HG03039 (cell line): ENCODE measurements around the gene CCDC159.

Experiments
- ATAC-seq: cut with Tn5 transposase; IDR thresholded peaks from one replicate; pipeline ENCODE4 v1.9.1; 2021; ENCODE audit warnings: mild to moderate bottlenecking, moderate library complexity; ENCODE audit not compliant: unreplicated experiment

Gene CCDC159

DNA sequence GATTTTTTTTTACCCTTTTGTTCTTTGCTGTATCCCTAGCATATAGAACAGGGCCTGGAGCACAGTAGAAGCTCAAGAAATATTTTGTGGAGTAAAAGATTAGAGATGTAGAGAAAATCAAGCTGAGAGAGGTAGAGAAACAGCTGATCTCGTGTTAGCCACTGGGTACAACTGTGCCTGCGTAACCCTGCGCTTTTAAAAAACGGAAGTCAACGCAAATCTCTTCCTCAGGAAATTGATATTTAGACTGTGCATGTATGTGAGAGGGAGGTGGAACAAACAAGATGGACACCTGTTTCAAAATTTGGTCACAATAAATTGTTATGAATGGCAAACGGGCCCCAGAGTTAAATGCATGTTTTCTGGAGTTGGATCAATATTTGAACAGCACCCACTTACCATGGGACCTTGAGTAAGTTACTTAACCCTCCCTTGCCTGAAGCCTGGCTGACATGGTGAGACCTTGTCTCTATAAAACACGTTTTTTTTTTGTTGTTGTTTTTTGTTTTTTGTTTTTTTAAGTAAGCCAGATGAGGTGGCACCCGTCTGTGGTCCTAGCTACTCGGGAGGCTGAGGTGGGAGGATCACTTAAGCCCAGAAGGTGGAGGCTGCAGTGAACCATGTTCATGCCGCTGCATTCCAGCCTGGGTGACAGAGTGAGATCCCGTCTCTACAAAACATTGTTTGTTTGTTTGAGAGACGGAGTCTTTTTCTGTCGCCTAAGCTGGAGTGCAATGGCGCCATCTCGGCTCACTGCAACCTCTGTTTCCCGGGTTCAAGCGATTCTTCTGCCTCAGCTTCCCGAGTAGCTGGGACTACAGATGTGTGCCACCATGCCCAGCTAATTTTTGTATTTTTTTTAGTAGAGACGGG lies 41.1 kb downstream of the CCDC159 start:
- no peak for ATAC-seq

GRCh38 chr19:11390359-11390758 lies 44.0 kb downstream of the CCDC159 start:
- no peak for ATAC-seq

GRCh38 chr19:11390933-11391680 lies 44.8 kb downstream of the CCDC159 start:
- no peak for ATAC-seq

DNA sequence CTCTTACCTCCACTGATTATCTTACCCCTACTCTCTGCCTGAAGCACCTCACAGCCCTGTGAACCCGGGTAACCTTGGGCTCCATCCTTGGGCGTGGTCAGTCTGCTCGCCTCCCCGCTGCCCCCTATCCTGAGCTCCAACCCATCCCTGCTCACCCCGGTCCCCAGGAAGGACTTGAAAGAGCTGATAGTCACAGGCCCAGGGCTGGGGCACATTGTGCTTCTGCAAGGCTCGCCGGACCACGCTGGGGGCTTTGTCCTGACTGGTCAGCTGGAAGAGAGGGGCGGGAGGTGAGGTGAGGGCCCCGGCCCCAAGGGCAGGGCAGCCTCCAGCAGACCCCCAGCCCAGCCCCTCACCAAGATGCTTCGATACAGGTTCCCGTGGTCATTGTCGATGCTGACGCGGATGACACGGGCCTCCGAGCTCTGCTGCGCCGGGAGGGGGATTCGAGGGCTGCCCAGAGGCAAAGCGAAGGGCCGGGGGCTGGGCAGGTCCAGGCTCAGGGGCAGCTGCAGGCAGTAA lies 50.8 kb downstream of the CCDC159 start:
- ATAC-seq = no peak

GRCh38 chr19:11399667-11400066 lies 53.3 kb downstream of the CCDC159 start:
- no peak for ATAC-seq

GRCh38 chr19:11400798-11401197 lies 54.5 kb downstream of the CCDC159 start:
- ATAC-seq = no peak

- no peak for ATAC-seq
These were observed 55.7 kb downstream of the CCDC159 start for GRCh38 chr19:11401808-11402543.
